CD4-positive, alpha-beta T cell treated with Interleukin-4 for 4 hours (primary cell): ENCODE measurements around the gene HMCN2.

ENCODE experiments used
- DNase-seq: peaks from one replicate; pipeline ENCODE4 v3.0.0-alpha.2; 2020

Gene HMCN2

GRCh38 chr9:130478736-130479575 lies 213.4 kb downstream of the HMCN2 start:
- no peak for DNase-seq

- DNase-seq, result no peak
Observed at GRCh38 chr9:130479587-130479986, 214.0 kb downstream of the HMCN2 start.

GRCh38 chr9:130480673-130481072 lies 215.1 kb downstream of the HMCN2 start:
- DNase-seq, result no peak

- no peak for DNase-seq
Observed at GRCh38 chr9:130482463-130482862, 216.9 kb downstream of the HMCN2 start.

GRCh38 chr9:130483371-130483971 lies 217.9 kb downstream of the HMCN2 start:
- DNase-seq, result no peak
